NT2/D1 (cell line): Measurements from ENCODE around the gene PUS7.

Experiments used
- SUZ12 ChIP-seq: IDR thresholded peaks from 2 replicates; pipeline ENCODE4 v1.6.1; 2011; ENCODE audit not compliant: insufficient read length, insufficient read depth; ENCODE audit errors: extremely low read depth
- ZNF274 ChIP-seq: IDR thresholded peaks from 2 replicates; pipeline ENCODE4 v1.6.1; 2011; ENCODE audit warnings: mild to moderate bottlenecking, low read depth, low read length

DNA sequence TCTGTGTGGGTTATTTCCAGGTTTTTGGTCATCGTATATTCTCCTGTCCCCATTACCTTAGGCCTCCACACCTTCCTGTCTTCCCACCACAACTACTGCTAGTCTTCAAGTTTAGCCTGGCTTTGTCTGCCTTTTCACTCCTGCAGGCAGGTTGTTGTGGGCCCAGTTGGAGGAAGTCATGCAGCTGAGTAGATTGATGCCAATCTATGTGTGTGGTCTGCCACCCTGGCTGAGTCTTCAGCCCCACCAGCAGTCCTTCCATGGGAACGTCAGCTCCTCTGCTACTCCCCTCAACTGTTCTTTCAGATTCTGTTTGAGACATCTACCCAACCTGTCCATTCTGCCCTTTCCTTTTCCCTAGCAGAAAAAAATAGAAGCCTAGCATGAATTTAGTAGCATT is 16.3 kb upstream of the PUS7 start:
- no peak for TF ChIP-seq ZNF274
- TF ChIP-seq SUZ12 = no peak
